ENCODE data around the gene IRX6. TPM values are rescaled to one million over a fixed set of nuclear protein-coding genes. Genes with fewer than 3 reads are reported as not detected.

Gene IRX6
- total RNA-seq, 1 experiment from 2014 or later, result not detected

DNA sequence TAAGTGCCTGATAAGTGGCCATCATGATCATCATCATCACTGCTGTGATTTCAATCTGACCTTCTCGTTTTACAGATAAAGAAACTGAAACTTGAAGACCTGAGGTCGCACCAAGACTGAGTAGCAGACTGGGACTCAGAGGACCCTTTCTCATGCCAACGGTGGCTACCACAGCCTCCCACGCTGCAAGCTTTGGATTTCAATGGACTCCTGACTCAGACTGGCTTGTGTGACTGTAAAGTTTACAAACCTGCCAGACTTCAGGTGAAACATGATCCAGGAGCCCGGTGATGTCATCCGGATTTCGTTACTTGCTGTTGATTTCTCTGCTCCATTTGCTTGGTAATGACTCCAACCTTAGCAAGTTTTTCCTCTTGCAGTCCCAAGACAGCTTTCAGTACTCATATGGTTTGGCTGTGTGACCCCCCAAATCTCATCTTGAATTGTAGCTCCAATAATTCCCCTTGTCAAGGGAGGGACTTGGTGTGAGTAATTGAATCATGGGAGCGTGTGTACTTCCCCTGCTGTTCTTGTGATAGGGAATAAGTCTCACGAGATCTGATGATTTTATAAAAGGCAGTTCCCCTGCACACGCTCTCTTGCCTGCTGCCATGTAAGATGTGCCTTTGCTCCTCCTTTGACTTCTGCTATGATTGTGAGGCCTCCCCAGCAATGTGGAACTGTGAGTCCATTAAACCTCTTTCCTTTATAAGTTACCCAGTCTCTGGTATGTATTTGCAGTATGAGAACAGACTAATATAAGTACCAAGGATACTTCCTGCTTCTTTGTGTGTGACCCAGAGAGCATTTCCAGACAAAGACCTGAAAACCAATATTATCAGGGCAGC is 26.7 kb upstream of the IRX6 start:
- intact Hi-C loops (cut with micrococcal nuclease), result loop anchor here (10.0 kb wide), 1 partner anchor 138 kb away; no protein-coding TSS in a partner anchor
- no peaks in the 10 kb centered on the region for H3K27me3 Mint-ChIP-seq (ENCODE audit: insufficient read depth, unreplicated experiment)
- peak; percentile 87 for DNase-seq (ENCODE audit: unreplicated experiment)
- peak overlapping the region; percentile 44 for H3K4me3 Mint-ChIP-seq (ENCODE audit: unreplicated experiment)
- BruUV-seq (replicated peaks), result no TSS peak
- H3K9me3 Mint-ChIP-seq (ENCODE audit: unreplicated experiment), result no peaks in the 10 kb centered on the region
- POLR2A ChIA-PET, result interaction anchor here (0.9 to 1.0 kb wide), 3 partner anchors 9 to 142 kb away, joined by 3 read pairs; no protein-coding TSS in a partner anchor
- no peaks in the 10 kb centered on the region for H3K36me3 Mint-ChIP-seq (ENCODE audit: insufficient read depth, unreplicated experiment)
- peak overlapping the region; percentile 84 for H3K27ac Mint-ChIP-seq (ENCODE audit: low read depth, unreplicated experiment)
- TF ChIP-seq, protein P1, sequence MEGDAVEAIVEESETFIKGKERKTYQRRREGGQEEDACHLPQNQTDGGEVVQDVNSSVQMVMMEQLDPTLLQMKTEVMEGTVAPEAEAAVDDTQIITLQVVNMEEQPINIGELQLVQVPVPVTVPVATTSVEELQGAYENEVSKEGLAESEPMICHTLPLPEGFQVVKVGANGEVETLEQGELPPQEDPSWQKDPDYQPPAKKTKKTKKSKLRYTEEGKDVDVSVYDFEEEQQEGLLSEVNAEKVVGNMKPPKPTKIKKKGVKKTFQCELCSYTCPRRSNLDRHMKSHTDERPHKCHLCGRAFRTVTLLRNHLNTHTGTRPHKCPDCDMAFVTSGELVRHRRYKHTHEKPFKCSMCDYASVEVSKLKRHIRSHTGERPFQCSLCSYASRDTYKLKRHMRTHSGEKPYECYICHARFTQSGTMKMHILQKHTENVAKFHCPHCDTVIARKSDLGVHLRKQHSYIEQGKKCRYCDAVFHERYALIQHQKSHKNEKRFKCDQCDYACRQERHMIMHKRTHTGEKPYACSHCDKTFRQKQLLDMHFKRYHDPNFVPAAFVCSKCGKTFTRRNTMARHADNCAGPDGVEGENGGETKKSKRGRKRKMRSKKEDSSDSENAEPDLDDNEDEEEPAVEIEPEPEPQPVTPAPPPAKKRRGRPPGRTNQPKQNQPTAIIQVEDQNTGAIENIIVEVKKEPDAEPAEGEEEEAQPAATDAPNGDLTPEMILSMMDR (IDR thresholded peaks at IDR 0.05; ENCODE audit: unreplicated experiment), result no peak
- H3K4me1 Mint-ChIP-seq (ENCODE audit: insufficient read depth, unreplicated experiment), result peaks cover 11% of the 10 kb centered on the region
- CTCF ChIA-PET, result no interaction called here

DNA sequence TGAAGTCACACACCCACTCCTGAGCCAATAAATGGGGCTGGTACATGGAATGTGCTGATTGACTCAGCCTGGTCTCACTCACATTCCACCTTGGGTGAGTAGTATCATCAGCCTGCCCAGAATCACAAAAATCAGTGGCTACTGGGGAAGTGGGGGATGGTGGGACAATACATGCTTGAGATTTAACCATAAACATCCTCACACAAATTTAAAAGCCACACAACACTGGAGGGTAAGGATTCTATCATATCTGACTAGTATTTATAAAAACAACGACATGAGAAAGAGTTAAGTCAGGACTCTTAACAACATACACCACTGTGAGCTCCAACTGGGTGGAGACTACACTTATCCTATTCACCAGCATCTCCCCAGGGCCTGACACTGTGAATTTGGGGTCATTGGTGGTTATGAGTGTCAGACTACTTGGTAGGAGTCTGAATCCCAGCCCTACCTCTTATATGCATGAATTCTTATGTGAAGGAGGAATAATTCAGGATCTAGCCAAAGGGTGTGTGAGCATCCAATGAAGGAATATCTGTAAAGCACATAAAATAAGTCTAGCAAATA is 26.0 kb upstream of the IRX6 start:
- CTCF ChIA-PET, result no interaction called here
- no TSS peak for BruUV-seq (replicated peaks)
- no peaks in the 10 kb centered on the region for H3K27me3 Mint-ChIP-seq (ENCODE audit: insufficient read depth, unreplicated experiment)
- peak overlapping the region; percentile 44 for H3K4me3 Mint-ChIP-seq (ENCODE audit: unreplicated experiment)
- POLR2A ChIA-PET, result interaction anchor here (0.9 kb wide), 1 partner anchor 18 kb away, joined by 3 read pairs; no protein-coding TSS in a partner anchor
- no peaks in the 10 kb centered on the region for H3K9me3 Mint-ChIP-seq (ENCODE audit: unreplicated experiment)
- peaks cover 11% of the 10 kb centered on the region for H3K4me1 Mint-ChIP-seq (ENCODE audit: insufficient read depth, unreplicated experiment)
- intact Hi-C loops (cut with micrococcal nuclease), result loop anchor here (10.0 kb wide), 1 partner anchor 137 kb away; no protein-coding TSS in a partner anchor
- H3K36me3 Mint-ChIP-seq (ENCODE audit: insufficient read depth, unreplicated experiment), result no peaks in the 10 kb centered on the region
- peak overlapping the region; percentile 84 for H3K27ac Mint-ChIP-seq (ENCODE audit: low read depth, unreplicated experiment)
- peak; percentile 45 for DNase-seq (ENCODE audit: unreplicated experiment)
- TF ChIP-seq, protein P1 (IDR thresholded peaks at IDR 0.05; ENCODE audit: unreplicated experiment), result no peak

DNA sequence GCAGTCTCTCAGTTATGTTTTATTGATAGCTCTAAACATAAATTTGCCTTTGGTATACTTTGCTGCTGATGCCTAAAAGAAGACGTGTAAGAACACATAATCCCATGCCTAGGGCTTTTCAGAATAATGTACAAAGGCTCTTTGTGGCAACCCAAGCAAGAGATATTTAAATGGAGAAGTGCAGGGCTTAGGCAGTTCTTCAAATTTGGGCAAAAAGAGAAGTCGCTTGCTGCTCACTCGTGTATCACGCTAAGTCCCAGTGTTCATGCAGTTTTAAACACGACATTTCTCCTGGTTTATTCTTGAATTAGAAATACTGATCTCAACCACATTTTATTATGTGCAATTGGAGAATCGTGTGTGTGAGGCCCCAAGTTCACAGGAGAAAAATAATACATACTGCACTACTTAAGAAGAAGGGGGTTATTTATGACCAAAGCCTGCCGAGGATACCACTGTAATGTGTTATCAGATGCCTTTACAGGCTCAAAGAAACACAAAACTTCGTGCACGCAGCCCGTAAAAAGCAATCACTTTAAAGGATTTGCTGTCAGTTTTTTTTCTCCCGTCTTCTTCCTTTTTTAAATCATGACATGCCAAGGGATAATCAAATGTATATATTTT is 22.5 kb upstream of the IRX6 start:
- BruUV-seq (replicated peaks), result no TSS peak
- H3K4me1 Mint-ChIP-seq (ENCODE audit: insufficient read depth, unreplicated experiment), result peaks cover 11% of the 10 kb centered on the region
- no peak overlapping the region for H3K27ac Mint-ChIP-seq (ENCODE audit: low read depth, unreplicated experiment)
- ChIA-PET POLR2A (no interaction called here), CTCF (interaction anchor here (0.6 kb wide), 1 partner anchor 448 kb away, joined by 3 read pairs; no protein-coding TSS in a partner anchor)
- TF ChIP-seq, protein P1 (IDR thresholded peaks at IDR 0.05; ENCODE audit: unreplicated experiment), result no peak
- no peaks in the 10 kb centered on the region for H3K9me3 Mint-ChIP-seq (ENCODE audit: unreplicated experiment)
- no peak overlapping the region for H3K4me3 Mint-ChIP-seq (ENCODE audit: unreplicated experiment)
- H3K36me3 Mint-ChIP-seq (ENCODE audit: insufficient read depth, unreplicated experiment), result no peaks in the 10 kb centered on the region
- no peak for DNase-seq (ENCODE audit: unreplicated experiment)
- intact Hi-C loops (cut with micrococcal nuclease), result no loop called here
- no peaks in the 10 kb centered on the region for H3K27me3 Mint-ChIP-seq (ENCODE audit: insufficient read depth, unreplicated experiment)

DNA sequence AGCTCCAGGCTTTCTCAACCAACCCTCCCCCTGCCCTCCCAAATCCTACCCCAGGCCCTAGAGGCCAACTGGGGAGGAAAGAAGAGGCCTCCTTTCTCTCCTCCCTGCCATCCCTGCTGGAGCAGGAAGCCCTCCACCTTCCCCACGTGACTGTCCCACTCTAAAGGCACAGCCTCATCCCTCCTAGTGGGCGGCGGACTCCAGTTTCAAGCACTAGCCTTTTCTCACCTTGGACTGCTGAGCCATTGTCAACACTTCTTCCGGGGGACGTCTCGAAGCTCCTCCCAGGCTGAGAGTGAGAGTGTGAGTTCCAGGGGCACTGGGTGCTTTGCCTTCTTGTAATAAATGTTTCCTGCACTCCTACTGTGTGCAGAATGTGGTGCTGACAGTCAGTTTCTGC is 21.4 kb upstream of the IRX6 start:
- Mint-ChIP-seq H3K9me3 (ENCODE audit: unreplicated experiment) (no peaks in the 10 kb centered on the region), H3K27ac (ENCODE audit: low read depth, unreplicated experiment) (no peak overlapping the region), H3K36me3 (ENCODE audit: insufficient read depth, unreplicated experiment) (no peaks in the 10 kb centered on the region), H3K27me3 (ENCODE audit: insufficient read depth, unreplicated experiment) (no peaks in the 10 kb centered on the region), H3K4me3 (ENCODE audit: unreplicated experiment) (no peak overlapping the region), H3K4me1 (ENCODE audit: insufficient read depth, unreplicated experiment) (peaks cover 5% of the 10 kb centered on the region)
- DNase-seq (ENCODE audit: unreplicated experiment), result no peak
- intact Hi-C loops (cut with micrococcal nuclease), result no loop called here
- ChIA-PET POLR2A (no interaction called here), CTCF (no interaction called here)
- TF ChIP-seq, protein P1 (IDR thresholded peaks at IDR 0.05; ENCODE audit: unreplicated experiment), result no peak
- BruUV-seq (replicated peaks), result no TSS peak
